HG03378 (cell line): ENCODE results near the gene ERAL1.
"Not testable (repeated sequence)": the region's sequence is repeated elsewhere in the genome, so short reads cannot be mapped to it uniquely, and the experiment has no call there.

ENCODE experiments used
- ATAC-seq: cut with Tn5 transposase; IDR thresholded peaks from one replicate; pipeline ENCODE4 v1.9.1; 2021; ENCODE audit warnings: mild to moderate bottlenecking, moderate library complexity; ENCODE audit not compliant: unreplicated experiment

The ERAL1 gene

DNA sequence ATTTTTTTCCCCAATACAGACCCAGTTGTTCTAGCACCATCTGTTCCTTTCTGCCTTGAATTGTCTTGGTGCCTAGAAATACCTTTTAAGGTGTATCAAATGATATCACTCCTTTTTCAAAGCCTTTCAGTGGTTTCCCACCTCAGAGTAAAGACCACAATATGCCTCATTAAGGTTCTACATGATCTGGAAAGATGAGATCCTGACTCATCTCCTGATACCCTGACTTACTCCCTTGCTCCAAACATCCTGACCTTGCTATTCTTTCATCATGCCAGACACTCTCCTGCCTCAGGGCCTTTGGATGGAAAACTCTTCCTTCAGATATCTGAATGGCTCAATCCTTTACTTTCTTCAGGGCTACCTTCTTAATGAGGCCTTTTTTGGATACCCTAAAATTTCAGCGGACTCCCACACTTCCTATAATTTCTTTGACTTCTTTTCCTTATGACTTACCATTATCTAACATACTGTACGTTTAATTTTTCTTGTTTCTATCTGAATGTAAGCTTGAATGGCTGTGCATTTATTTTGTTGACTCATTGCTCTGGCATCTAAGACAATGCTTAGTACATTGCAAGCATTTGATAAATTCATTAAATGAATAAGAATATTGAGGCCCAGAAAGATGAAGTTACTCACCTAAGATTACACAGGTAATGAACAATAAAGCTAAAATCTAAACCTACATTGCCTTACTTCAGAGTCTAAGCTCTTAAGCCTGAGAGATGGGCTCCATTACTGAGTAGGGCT is 23.5 kb downstream of the ERAL1 start:
- no peak for ATAC-seq

DNA sequence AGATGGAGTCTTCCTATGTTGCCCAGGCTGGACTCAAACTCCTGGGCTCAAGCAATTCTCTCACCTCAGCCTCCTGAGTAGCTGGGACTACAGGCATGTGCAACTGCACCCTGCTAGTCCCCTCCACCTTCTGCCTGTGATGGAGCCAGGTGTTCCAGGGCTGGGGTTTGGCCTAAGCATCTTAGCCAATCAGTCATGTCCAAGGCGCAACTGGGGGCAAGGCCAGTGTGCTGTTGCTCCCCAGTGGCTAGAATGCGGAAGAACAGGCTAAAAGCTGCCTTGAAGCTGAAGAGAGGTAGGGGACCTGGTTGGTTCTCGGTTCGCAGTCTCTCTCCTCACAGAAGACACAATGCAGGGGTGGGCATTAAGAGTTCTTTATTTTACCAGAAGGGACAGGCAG is 24.2 kb downstream of the ERAL1 start:
- no peak for ATAC-seq

DNA sequence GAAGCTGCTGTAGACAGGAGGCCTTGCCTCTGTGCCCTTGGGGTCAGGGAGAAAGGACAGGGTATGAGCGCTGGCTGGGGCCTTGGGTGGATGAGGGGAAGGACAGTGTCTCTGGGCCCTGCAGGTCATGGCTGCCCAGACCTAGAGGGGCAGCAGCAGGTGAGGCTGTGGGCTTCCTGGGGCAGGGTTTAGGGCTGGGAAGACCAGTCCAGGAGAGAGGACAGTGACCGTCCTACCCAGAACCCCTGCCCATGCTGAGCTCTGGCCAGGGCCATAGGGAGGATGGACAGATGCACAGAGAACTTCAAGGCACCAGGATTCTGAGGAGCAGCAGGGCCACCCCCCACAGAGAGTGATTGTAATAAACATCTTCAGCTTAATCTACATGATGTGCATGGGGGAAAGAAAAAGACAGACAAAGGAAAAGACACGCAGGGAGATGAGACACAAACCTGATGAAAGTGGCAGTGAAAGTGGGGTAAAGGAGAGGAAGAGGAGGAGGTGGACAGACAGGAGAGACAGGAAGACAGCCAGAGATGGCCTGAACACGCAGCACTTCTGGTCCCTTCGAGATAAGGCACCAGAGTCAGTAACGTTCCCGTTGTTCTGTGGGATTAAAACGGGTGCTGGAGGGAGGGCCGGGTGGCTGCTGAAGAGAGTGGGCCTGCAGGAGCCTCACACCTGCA is 25.2 kb downstream of the ERAL1 start:
- no peak for ATAC-seq

DNA sequence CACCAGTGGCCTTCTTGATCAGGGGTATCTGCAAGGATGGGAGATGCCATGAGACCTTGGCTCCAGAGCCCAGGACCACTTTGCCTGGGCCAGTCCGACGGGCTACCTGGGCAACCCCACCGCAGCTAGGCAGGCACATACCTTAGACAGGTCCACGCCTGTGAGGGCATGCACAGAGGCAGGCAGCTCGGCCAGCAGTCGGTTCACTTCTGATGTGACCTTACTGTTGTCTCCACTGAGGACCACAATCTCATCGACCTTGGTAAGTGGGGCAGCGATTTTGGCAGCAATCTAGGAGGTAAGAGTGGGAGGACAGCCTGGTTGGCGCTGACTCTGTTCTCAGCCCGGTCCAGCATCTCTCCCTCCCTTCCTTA is 25.7 kb downstream of the ERAL1 start:
- ATAC-seq = no peak

DNA sequence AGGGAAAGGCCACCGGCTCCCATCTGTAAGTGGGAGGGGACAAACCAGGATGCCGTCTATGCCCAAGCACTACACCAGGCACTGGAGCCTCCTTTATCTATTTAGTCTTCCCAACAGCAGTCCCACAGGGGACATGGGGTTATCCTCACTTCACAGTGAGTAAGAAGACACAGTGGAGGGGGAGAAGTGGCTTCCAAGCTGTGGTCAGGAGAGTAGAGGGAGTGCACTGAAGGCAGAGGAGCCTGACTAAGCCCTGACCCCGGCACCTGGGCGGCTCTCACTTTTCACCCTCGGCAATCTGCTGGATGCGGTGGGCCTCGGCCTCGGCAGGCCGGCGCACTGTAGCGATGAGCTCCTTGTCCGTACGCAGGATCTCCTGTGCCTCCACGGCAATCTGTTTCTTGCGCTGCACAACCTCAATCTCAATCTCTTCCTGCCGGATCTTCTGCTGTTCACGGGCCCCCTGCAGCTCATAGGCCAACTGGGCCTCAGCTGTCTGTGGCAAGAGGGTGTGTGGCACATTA is 26.8 kb downstream of the ERAL1 start:
- ATAC-seq = no peak

DNA sequence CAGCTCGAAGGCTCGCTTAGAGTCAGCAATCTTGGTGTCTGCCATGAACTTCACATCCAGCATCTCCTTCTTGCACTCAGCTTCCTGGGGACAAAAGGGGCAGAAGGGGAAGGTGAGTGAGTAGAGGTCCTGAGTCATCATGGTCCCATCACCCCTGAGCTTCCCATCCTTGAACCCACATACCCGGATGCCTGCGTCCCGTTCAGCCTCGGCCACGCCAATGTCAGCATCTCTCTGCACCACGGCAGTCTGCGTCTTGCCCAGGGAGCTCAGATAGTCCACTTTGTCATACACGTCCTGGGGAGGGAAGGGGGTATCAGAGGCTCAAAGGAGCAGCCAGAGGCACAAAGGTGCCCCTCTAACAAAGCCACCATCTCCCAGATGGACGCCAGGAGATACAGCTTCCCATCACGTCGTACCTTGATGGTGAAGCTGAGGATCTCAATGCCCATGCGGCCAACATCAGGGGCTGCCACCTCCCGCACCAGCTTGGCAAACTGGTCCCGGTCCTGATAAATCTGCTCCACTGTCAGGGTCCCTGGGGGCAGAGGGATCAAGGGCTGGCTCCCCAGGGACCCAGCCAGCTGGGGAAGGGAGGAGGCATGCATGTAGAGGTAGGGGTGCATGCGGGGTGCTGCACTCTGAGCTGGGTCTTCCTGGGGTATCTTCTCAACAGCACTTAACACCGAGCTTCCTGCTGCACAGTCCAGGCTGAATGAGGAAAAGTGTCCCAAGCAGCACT is 27.5 kb downstream of the ERAL1 start:
- ATAC-seq = no peak

DNA sequence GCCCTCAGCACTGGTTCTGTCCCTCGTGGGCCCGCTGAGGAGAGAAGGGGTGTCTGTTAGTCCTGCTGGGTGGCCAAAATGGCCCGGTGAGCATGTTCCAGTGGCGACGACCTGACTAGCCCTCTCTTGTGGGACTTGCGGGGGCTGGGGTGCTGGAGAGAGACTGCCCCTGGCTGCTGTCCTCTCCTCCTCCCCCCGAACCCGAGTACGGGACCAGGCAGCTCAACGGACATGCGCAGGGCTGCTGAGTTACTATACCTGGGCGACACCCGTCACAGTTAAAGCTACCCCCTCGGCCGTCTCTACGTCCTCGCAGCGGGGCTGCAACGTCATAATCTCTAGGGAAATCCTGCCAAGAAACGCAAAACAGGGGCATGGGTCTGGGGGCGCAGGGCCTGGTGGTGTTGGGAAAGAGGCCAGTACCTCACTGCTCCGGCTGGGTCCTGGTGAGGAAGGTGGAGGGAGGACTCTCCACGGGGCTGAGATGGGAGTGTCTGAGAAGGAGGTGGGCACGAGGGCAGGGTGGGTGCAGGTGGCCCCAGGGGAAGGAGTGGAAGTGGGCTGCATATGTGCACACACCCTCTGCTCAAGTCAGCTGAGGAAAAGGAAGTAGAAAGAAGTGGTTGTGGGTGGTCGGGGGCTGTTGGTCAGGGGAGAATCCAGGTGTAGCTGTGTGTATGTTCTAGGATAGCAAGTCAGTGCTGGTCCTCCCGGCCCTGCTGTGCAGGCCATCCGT is 29.3 kb downstream of the ERAL1 start:
- no peak for ATAC-seq

DNA sequence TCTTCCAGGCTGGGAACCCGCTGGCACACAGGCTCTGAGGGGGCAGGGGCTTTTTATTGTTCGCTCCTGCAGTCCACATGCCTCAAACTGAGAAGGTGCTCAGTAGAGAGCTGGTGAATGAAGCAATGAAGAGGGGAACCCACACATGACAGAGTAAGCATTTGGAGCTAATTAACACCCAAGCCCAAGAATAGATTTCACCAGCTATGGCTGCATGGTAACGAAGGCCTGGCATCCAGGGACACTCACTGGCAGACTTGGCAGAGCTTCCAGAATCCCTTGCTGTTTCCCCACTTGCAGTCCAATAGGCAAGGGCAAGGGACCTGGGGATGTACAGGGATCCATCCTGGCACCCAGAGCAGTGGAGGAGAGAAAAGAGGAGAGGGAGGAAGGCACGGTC is 30.5 kb downstream of the ERAL1 start:
- ATAC-seq = no peak

DNA sequence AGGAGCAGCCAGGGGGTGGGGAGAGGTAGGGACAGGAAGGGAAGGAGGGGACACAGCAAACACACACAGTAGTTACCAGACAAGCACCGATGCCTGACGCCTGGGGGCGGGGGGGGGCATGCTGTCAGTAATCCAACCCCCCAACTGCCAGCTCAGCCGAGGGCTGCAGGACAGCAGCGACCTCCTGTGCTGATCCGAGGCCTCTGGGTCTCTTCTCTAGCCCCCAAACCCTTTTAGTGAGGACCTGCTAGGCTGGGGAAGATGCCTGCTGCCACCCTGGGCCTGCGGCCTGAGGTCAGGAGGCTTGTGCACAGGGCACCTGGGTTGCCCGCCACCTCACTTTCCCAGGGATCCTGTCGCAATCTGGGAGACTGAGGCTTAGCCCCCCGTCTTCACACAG is 31.1 kb downstream of the ERAL1 start:
- no peak for ATAC-seq

DNA sequence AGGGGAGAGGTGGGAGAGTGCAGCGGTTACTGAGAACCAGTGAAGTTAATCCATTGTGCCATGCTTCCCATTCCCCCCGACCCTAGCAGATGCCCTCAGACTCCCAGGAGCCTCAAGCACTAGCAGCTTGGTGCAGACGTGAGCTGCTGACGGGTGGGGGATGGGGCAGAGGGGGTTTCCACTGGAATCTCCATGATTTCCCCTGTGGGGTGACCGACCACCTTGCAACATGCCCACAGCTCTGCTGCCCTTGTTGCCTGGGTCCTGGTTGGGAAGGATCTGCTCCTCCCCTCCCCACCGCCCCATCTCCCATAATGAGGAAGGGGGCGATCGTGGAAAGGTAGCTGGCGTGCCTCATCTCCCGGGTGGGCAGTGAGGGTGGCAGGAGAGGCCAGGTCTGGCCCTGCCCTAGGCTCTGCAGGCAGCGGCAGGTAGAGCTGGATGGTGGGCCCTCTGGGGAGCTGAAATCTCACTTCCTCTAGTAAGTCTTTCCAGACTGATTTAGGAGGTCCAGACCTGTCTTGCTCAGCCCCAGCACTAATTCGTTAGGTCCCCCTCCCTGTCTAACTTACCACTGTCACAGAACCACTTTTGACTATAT is 33.2 kb downstream of the ERAL1 start:
- no peak for ATAC-seq

DNA sequence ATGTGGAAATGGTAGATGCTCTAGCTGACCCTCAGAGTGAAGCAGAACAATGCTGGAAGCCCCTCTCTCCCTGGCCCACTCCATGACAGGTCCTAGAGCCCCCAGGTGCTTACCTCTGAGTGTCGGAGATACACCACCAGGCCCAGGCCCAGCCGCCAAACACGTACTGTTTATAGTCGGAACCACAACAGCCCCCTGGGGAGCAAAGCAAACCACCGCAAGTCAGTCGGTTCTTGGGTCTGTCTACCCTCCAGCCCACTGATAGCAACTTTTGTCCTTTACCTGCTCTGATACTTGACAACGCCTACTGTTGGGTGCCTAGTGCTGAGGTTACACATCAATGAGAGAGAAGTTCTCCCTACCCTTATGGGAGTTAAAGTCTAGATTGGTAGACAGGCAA is 34.0 kb downstream of the ERAL1 start:
- ATAC-seq = no peak

DNA sequence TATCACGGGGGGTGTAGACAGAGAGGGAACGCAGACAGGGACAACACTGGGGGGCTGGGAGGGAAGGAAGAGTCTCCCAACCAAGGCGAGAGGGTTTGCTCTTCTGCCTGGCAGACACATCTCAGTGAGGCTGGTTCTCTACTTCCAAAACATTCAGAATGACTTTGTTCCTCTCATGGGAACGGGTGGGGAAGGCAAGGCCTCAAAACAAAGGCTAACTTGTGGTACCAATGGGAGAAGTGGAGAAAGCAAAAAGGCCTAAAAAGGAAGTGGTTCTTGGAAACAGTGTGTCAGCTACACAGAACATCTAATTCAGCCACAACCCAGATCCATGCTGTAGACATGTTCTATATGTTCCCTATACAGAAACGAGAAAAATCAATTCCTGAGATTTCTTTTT is 35.2 kb downstream of the ERAL1 start:
- no peak for ATAC-seq

DNA sequence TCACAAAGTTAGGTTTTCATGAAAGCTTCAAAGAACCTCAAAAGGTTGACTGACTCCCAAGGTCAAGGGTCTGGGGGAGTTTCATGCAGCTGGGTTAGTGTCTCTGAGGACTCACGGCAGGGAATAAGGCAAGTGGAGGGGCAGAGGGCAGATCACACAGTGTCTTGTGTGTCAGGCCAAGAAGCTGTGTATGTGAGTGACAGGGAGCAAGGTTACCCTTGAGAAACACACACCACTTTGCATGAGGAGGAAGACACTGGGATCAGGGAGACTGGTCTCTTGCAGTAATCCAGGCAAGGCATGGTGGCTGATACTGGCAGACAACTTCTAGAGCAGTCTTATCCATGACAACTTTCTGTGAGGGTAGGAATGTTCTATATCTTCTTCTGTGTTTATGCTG is 36.4 kb downstream of the ERAL1 start:
- ATAC-seq = no peak

DNA sequence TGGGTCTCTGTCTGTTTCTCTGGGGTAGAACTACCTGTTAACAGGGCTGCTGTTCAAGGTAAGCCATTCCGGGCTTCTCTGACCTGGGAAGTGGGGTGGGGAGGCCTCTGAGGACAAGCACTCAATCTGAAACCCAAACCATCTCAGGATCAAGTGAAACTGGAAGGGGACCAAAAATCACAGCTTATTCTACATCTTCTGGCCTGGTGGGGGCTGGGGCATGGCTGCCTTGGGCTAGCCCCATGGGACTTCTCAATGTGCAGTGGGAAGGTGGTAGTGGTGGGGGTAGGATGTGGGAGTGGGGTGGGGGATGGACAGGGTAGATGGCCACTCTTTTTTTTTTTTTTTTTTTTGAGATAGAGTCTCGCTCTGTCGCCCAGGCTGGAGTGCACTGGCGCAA is 37.2 kb downstream of the ERAL1 start:
- no peak for ATAC-seq

DNA sequence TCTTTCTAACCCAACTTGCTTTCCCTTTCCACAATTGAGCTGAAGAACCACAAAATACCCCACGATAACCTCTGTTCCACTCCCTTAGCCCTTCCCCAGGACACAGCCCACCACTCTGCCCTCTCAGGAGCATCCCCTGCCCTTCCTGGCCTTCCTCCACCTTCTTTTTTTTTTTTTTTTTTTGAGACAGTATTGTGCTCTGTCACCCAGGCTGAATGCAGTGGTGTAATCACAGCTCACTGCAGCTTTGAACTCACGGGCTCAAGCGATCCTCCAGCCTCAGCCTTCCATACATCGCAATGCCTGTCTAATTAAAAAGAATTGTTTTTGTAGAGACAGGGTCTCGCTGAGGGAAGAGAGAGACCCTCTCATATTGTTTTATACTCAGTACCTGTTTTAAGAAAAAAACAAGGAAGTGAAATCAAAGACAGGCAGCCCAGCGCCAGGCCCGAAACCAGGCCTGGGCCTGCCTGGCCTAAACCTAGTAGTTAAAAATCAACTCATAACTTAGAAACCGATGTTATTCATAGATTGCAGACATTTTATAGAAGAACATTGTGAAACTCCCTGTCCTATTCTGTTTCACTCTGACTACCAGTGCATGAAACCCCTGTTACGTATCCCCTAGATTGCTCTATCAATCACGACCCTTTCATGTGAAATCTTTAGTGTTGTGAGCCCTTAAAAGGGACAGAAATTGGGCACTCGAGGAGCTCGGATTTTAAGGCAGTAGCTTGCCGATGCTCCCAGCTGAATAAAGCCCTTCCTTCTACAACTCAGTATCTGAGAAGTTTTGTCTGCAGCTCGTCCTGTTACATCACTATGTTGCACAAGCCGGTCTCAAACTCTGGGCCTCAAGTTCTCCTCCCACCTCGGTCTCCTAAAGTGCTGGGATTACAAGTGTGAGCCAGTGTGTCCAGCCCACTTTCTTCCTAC is 38.7 kb downstream of the ERAL1 start:
- ATAC-seq = not testable (repeated sequence)

DNA sequence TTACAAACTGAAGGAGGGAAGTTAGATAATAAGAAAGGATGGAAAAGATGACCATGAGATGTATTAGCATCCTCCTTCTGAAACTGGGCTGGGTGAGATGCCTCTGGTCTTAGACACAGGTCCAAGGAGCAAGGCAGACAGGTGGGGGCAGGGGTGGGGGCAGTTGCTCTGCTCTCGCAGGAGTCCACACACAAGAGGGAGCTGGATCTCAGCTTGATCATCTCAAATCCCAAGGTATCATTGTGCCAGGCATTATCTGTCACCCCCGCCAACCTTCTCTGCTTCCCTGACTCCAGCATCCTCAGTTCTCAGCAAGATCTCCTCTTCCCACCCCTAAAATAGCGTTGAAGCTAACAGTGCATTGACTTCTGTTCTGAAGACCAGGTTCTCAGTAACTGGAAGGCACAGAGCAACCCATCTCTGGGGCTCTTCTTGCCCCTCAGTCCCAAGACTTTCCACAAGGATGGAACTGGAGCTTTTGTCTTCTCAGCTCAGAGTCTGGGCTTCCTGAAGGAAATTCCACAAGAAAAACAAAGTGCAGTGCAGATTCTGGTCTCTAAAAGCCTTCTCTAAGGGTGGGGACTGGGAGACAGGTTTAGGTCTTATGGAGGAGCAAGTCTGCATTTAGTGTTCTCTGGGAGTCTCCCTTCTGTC is 41.1 kb downstream of the ERAL1 start:
- ATAC-seq = no peak

DNA sequence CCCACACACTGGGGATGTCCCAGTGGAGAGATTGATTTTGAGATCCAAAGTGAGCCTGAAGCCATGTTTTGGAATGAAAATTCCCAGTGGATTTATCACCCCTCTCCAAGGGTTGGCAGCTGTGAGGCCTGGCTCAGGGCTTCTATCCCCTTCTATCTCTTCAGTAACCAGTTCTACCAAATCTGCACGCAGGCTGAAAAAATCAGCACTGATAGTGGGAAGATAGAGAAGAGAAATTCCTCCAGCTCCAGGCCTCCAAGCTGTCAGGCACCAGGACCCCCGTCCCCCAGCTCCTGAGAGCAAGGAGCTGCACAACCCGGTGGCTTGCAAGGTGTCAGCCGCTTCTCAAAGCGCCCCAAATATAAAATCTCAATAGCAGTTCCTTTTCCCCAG is 41.7 kb downstream of the ERAL1 start:
- no peak for ATAC-seq

DNA sequence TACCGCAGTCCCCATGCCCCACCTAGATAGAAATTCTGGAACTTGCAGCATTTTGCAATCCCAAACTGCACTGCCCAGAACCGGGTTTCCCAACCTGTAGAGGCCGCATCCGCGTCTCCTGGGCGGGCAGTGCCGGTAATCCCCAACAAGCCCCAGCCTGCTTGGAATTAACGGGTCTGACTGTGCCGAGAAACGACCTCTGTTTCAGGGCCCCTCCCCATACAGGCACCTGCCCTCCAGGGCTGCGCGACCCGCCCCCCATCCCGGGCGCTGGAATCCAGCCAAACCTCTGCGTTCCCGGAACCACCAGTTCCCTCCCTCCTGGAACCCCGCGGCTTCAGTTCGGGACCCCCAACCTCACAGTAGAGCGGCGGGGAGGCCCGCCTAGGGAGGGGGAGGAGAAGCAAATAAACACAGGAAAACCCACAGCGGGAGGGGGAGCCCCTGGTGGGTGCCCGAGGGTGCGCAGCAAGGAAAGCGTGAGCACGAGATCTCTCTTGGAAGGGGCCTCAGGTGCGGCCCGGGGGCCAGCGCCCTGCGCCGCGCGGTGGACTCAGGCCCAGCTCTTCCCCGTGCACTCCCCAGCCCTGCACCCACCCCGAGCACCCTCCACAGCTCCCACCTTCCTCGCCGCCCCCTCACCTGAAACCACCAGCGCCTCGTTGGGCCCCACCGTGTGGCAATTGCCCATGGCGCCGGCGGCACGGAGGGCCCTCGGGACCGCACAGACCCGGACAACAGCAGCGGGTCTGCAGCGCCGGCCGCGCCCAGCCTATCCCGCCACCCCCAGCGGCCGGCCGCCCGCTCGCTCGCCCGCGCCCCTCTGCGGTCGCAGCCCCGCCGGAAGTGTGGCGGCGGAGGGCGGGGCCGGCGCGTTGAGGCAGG is 42.3 kb downstream of the ERAL1 start, which contains the start of gene FLOT2:
TSS of gene FLOT2 (minus strand) at position 850 of the 885 bp plus-strand sequence. CDS start at position 691, 159 bp downstream.
- ATAC-seq = no peak
